ENCODE data around the gene BLNK.

DNA sequence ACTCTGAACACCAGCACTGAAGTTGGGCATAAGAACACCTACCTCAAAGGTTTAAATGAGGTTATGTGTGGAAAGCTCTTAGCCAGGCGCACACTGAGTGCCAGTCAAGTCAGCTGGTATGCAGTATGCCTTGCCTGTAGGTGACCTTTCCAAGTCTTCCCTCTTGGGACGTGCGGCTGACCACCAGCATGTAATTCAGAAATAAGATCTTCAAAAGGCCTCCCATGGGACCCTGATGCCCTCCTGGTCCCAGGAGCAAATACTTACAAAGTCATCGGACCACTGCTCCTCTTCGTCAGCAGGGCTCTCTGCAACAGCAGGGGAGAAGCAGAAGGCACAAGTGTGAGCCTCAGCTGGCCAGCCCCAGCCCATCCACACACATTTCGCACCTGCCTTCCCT, 40.8 kb downstream of the BLNK start:
- TF ChIP-seq POLR2A (IDR thresholded peaks at IDR 0.05) (no peak), POLR2AphosphoS5 (IDR thresholded peaks at IDR 0.05) (no peak), EP300 (IDR thresholded peaks at IDR 0.05) (no peak)
- TF ChIP-seq, protein P1, sequence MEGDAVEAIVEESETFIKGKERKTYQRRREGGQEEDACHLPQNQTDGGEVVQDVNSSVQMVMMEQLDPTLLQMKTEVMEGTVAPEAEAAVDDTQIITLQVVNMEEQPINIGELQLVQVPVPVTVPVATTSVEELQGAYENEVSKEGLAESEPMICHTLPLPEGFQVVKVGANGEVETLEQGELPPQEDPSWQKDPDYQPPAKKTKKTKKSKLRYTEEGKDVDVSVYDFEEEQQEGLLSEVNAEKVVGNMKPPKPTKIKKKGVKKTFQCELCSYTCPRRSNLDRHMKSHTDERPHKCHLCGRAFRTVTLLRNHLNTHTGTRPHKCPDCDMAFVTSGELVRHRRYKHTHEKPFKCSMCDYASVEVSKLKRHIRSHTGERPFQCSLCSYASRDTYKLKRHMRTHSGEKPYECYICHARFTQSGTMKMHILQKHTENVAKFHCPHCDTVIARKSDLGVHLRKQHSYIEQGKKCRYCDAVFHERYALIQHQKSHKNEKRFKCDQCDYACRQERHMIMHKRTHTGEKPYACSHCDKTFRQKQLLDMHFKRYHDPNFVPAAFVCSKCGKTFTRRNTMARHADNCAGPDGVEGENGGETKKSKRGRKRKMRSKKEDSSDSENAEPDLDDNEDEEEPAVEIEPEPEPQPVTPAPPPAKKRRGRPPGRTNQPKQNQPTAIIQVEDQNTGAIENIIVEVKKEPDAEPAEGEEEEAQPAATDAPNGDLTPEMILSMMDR (IDR thresholded peaks at IDR 0.05): no peak

All from upper lobe of left lung (tissue), 4 donors.